Lower leg skin (tissue), 3 donors: ENCODE measurements around the gene PDE3A.

Source experiments
- CTCF ChIP-seq, 3 donors: fragments of 450-650 bp; IDR thresholded peaks; one replicate each; pipeline ENCODE4 v1.5.1; 2016; ENCODE audit warnings: antibody characterized with exemption in 3 of 3, mild to moderate bottlenecking in 3 of 3, moderate library complexity in 2 of 3
- POLR2A ChIP-seq, 2 donors: fragments of 450-650 bp; IDR thresholded peaks; one replicate each; pipeline ENCODE4 v1.6.1; 2016 to 2017; ENCODE audit warnings: antibody characterized with exemption in 2 of 2, mild to moderate bottlenecking in 1 of 2, moderate library complexity in 1 of 2

- TF ChIP-seq CTCF (IDR thresholded peaks at IDR 0.05) = no peak
- TF ChIP-seq POLR2A (IDR thresholded peaks at IDR 0.05) = no peak
Measured at GRCh38 chr12:20624718-20625117, 256.4 kb downstream of the PDE3A start.
